Activated gamma-delta T cell treated with Interleukin-2 at 50 U/mL for 16 hours (primary cell): ENCODE measurements around the gene RP2.

Experiments
- DNase-seq: peaks from one replicate; pipeline ENCODE4 v3.0.0-alpha.2; 2020

RP2 gene

DNA sequence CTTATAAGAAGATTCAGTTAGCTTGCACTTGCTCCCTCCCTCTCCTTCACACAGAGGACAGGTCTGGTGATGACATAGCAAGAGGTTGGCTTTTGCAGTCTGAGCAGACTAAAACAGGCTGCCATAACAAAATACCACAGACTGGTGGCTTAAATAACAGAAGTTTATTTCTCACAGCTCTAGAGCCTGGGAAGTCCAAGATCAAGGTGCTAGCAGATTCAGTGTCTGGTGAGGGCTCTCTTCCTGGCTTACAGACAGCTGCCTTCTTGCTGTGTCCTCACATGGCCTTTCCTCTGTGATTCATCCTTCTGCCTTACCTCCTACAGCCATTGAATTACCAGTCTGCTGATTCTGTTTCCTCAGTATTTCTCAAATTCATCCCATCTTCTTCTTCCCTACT, 13.1 kb downstream of the RP2 start:
- DNase-seq, result no peak

DNA sequence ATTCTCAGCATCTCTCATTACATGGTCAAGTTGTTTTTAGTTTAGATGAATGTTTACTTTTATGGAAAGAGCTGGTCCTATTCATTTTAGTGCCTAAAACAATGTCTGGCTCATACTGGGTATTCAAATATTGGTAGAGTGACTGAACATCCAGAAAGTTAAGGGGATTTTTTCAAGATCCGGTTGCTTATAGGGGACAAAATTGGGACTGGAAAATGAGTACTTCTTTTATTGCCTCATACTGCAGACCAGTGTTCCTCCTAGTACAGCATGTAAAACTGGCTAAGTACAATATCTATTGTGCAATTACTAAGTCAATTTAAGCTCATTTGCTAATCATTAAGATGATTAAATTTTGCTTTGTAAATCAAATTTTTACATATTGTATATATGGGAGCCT, 13.9 kb downstream of the RP2 start:
- no peak for DNase-seq

DNA sequence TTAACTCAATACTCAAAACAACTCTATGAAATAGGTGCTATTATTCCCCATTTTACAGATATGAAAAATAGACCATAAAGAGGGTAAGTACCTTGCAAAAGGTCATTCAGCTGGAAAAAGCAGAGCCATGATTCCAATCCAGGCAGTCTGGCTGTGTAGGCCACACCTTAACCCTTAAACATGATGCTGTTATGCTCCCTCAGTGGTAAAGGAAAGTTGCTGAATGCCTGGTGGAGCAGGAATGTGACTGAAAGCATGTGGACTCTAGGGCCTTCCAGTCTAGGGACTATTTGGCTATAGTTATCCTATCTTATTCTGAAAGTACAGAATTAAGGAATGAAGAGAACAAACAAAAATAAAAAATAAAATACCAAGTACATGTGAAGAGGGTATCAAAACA, 19.6 kb downstream of the RP2 start:
- DNase-seq, result no peak

DNA sequence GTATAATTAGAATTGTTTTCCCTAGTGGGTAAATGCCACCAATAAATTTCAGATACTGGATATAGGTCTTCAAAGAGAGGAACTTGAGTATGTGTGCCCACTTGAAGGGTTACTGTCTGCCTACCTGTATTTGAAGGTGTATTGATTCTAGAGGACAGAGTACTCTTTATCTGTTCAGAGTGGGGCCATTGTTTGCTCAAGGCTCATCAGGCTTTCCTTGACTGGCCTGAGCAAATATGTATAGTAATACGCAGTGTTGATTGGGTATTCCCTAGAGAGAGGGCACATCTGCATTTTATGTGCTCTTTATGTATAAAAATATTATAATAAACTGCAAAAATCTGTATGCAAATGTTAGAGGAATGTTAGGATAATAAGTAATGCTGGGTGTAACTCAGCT, 23.7 kb downstream of the RP2 start:
- DNase-seq, result no peak

DNA sequence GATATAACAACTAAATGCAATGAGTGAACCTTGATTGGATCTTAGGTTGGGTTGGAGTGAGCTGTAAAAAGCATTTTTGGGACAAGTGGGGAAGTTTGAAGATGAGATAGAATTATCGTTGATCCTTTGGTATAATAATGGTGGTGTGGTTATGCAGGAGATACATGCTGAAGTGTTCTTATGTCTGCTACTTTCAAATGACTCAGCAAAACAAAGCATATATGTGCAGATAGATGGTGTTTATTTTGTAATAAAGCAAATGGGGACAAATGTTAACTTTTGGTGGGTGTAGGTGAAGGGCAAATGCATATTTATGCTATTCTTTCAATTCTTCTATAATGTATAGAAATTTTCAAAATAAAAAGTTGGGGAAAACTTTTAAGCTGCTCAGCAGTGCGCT, 26.2 kb downstream of the RP2 start:
- no peak for DNase-seq

- DNase-seq, result no peak
Observed at GRCh38 chrX:46864606-46865005, 27.8 kb downstream of the RP2 start.

DNA sequence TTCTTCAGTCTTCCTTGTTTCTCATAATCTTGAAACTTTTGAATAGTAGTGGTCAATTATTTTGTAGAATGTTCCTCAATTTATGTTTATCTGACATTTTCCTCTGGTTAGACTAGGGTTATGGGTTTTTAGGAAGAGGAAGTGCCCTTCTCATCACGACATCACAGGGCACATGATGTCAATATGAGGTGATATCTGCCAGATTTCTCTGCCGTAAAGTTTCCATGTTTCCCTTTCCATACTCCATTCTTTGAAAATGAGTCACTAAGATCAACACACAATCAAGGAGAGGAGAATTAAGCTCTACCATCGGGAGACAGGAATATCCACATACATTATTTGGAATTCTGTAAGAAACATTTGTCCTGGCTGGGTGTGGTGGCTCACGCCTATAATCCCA, 28.4 kb downstream of the RP2 start:
- DNase-seq, result no peak

- no peak for DNase-seq
Observed at GRCh38 chrX:46866726-46867125, 29.9 kb downstream of the RP2 start.

DNA sequence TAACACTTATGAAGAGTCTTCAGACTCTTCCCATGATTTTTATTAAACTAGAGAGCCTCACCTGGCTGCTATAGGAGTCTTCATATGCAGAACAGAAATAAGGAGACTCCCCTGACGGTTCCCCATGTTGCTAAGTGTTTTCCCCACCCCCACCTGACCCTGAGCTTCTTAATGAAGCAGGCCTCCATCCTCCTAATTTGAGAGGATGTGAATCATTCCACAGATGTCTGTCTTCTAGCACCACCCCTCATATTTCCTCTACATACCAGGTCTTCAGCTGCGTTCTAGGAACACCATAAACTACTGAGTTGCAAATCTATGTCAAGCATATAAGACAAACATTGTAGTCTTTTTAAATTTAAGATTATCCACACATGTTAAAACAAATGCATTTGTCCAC, 36.9 kb downstream of the RP2 start:
- DNase-seq, result no peak

DNA sequence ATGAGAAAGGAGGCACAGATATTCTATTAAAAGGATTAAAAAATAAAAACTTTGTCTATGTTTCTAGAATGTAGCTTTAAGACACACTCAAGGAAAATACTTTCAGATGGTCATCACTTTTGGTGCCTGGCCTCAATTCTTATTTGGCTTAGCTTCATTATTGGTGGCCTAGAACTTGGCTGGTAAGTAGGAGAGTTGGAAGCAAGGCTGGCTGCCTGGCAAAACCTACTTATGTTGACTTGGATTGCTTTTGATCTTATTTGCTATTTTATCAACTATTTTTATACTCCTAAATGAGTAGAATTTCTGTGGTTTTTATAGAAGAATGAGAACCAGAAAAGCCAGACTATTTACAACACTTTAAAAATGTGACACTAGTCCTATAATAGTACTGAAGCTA, 40.1 kb downstream of the RP2 start:
- no peak for DNase-seq

DNA sequence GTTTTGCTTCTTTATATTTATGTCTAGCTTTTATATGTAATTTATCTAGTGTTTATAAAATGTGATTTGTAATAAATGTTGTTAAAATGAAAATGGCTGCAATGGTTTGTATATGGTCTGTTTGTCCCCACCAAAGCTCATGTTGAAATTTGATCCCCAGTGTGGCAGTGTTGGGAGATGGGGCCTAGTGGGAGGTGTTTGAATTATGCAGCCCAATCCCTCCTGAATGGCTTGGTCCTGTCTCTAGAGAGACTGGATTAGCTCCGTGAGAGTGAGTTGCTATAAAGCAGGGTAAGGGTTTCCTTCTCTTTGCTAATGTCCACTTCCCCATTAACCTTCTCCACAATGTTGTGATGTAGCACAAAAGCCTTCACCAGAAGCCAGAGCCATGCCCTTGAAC, 45.4 kb downstream of the RP2 start:
- DNase-seq, result no peak

DNA sequence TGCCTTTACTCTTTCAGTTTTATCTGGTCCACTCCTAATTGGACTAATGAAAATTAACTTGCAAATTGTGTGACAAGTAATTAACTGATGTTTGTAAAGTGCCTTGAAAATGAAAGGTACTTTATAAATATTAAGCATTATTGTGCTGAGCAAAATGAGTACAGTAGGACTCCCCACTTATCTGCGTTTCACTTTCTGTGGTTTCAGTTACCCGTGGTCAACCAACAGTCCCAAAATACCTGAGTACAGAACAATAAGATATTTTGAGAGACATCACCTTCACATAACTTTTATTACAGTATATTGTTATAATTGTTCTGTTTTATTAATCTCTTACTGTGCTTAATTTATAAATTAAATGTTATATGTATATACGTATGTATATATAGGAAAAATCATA, 48.0 kb downstream of the RP2 start:
- DNase-seq, result no peak

- no peak for DNase-seq
Observed at GRCh38 chrX:46898207-46898606, 61.4 kb downstream of the RP2 start.

- peak; percentile 41 for DNase-seq
Observed at GRCh38 chrX:46903458-46904242, 66.8 kb downstream of the RP2 start.

GRCh38 chrX:46904626-46905025, 67.8 kb downstream of the RP2 start:
- no peak for DNase-seq

DNA sequence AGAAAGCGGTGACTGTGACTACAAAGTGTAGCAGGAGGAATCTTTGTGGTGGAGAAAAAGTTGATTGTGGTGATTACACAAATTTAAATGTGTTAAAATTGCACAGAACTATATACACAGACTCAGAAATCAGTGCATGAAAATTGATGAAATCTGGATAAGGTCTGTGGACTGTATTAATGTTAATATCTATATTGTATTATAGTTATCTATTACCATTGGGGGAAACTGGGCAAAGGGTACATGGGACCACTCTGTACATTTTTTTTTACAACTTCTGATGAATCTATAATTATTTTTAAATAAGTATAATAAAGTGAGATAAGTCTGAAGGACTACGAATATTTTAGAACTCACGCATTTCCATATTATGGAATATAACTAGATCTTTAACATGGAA, 73.6 kb downstream of the RP2 start:
- no peak for DNase-seq

GRCh38 chrX:46912098-46912602, 75.3 kb downstream of the RP2 start, which contains the start of gene JADE3:
JADE3 (plus strand) TSS chrX:46912421; CDS start chrX:46984895, 72,474 bp downstream.
- DNase-seq, result no peak

GRCh38 chrX:46912603-46913491, 76.0 kb downstream of the RP2 start:
- DNase-seq, result no peak

- no peak for DNase-seq
Observed at GRCh38 chrX:46913667-46914066, 76.8 kb downstream of the RP2 start.

GRCh38 chrX:46916273-46916672, 79.4 kb downstream of the RP2 start:
- DNase-seq, result no peak

DNA sequence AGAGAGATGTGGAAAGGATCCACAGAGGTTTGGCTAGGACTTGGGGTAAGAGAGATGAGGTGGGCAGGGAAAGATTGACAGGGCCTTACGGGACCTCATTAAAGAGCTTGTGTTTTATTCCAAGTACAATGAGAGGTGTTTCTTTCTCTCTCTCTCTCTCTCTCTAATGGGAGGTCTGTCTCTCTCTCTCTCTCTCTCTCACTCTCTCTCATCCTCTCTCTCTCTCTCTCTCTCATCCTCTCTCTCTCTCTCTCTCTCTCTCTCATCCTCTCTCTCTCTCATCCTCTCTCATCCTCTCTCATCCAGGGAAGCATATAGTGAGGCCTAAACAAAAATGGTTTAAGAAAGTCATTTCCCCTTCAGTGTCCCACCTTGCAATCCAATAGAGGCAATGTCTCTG, 80.8 kb downstream of the RP2 start:
- no peak for DNase-seq

- DNase-seq, result no peak
Observed at GRCh38 chrX:46918434-46918833, 81.6 kb downstream of the RP2 start.

DNA sequence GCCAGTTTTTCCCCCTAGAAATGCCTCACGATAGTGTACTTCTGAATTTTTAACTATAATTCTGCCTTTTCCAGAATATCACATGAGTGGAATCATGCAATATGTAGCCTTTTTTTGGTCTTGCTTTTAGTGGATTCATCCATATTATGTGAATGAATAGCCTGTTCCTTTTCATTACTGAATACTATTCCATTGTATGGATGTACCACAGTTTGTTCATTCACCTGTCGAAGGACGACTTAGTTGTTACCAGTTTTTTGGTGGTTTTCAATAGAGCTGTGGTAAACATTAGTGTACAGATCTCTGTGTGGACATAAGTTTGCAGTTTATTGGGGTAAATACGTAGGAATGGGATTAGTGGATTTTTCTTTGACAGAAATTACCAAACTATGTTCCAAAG, 83.4 kb downstream of the RP2 start:
- no peak for DNase-seq

- no peak for DNase-seq
Observed at GRCh38 chrX:46922611-46923010, 85.8 kb downstream of the RP2 start.
